Activated T-cell treated with anti-CD3 and anti-CD28 coated beads for 24 hours (primary cell): ENCODE data around the gene SLIT3.
"Not testable (repeated sequence)": the region's sequence is repeated elsewhere in the genome, so short reads cannot be mapped to it uniquely, and the experiment has no call there.

ENCODE experiments used
- DNase-seq: peaks from one replicate; pipeline ENCODE4 v3.0.0-alpha.2; 2020; ENCODE audit warnings: low read depth

SLIT3 gene

GRCh38 chr5:169219351-169219750 lies 81.6 kb downstream of the SLIT3 start:
- DNase-seq: no peak

GRCh38 chr5:169218861-169219260 lies 82.1 kb downstream of the SLIT3 start:
- no peak for DNase-seq

DNA sequence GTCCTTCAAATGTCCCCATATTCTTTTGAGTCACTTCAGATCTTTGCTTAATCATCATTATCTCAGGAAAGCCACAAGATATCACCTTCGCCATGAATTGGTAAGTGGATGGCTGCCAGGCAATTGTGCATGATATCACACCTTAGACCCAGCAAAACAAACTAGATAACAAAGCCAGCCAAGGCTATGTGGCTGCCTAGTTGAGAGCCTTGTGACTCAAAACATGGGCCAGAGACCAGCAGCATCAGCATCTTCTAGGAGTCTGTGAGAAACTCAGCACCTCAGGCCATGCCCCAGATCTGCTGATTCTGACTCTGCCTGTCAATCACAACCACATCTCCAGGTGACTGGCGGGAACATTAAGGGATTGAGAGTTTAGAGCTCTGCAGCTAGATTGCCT lies 82.8 kb downstream of the SLIT3 start:
- no peak for DNase-seq

DNA sequence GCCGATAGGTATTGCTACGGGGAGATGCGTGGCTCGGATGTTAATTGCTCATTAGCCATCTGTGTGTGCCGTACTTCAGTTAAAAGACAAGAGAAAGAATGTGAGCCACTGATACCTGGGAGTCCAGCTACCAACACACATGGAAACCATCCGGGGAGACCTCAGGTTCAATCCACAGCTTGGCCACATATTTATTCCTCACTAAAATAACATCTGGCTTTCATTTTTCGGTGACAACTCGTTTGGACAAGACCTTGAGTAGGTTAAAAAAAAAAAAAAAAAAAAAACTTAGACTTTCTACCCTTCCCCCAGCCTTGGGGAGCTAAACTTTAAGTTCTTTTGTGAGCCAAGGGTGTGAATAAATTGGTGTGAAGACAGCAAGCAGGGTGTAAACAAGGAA lies 84.1 kb downstream of the SLIT3 start:
- DNase-seq: no peak

DNA sequence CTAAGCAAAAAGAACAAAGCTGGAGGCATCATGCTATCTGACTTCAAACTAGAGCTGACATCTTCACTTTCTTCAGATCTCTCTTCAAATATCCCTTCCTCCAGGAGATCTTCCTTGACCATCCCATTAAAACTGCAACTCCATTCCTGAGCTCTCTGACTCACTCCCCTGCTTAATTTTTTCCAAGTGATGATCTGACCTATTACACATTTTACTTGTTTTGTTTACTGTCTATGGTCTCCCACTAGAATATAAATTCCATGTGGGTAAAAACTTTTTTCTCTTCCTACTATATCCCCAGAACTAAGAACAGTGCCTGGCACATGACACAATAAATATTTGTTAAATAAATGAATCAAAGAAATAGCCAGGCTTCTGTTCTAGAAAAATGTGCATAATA lies 87.5 kb downstream of the SLIT3 start:
- DNase-seq: no peak

- DNase-seq: not testable (repeated sequence)
Measured at GRCh38 chr5:169211761-169212160, 89.2 kb downstream of the SLIT3 start.

DNA sequence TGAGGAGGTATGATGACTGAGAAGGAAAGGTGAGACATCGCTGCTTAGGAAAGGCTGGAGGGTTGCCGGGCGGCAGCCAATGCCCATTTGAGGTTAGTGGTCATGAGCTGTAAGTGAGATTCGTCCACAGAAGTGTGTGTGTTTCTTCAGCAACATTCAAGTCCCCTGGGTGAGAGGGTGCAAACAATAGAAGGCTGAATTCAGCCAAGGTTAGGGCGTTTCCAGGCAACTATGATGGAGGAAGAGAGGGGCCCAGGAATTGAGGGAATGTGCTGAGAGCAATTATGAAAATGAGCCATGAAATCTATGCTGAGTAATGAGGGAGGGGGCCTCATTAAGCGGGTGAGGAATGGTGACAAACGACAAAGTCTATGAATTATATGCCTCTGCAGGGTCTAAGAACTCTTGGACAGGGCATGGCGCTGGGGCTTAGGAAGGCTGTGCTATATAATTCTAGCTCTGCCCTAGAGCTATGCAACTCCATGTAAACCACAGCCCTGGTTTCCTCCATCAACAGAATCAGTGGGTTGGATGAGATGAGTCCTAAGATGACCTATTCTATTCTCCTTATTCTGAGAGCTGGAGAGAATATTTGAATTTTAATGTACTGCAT lies 96.0 kb downstream of the SLIT3 start:
- DNase-seq: no peak

GRCh38 chr5:169202969-169203368 lies 98.0 kb downstream of the SLIT3 start:
- DNase-seq: no peak

DNA sequence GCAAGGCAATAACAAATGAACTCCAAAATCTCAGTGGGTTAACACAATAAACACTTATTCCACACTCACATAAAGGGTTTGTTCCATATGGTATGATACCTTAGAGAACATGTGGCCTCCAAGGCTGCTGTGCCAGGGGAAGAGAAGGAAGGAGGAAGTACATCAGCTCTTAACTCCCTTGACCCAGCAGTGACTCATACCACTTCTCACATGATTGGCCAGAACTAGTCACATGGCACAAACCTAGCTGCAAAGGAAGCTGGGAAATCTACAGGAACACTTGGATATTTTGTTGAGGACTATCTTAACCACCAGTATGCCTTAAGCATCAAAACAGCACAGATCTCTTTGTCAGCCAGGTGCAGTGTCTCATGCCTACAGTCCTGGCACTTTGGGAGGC lies 99.3 kb downstream of the SLIT3 start:
- DNase-seq: no peak

- DNase-seq: no peak
Measured at GRCh38 chr5:169200125-169200778, 100.7 kb downstream of the SLIT3 start.

GRCh38 chr5:169197343-169197742 lies 103.6 kb downstream of the SLIT3 start:
- DNase-seq: no peak

DNA sequence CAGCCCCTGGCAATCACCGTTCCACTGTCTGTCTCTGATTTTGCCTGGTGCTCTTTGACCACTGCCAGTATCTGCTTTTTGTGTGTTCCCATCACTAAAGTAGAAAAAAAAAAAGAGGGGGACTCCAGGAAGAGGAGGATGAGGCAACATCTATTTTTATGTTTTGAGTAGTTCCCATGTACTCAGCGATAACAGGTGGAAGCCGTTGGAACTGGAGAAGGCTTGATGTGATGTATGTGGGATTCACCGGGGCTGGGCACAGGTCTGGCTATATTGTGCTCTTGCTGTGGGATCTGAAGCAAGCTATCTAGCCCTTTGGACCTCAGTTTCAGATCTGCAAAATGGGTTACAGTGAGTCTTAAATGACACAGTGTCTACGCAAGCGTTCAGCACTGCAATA lies 104.9 kb downstream of the SLIT3 start:
- DNase-seq: no peak

- no peak for DNase-seq
Measured at GRCh38 chr5:169195601-169196000, 105.3 kb downstream of the SLIT3 start.

DNA sequence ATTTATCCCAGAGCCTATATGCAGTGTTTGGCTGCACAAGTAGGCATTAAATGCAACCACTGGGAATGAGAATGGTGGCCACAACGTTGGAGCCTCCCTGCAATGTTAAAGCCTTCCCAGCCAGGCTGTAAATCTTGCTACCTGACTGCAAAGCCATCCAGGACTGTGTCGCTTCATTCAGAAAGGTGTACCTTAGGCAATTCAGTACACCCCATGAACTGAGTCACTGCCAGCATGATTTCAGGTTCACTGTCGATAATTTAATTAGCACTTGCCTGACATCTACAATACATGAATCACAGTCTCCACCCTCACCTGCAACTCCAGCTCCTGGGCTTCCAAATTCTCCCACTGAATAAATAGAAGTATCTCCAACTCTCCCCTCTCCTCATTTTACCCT lies 108.4 kb downstream of the SLIT3 start:
- no peak for DNase-seq

DNA sequence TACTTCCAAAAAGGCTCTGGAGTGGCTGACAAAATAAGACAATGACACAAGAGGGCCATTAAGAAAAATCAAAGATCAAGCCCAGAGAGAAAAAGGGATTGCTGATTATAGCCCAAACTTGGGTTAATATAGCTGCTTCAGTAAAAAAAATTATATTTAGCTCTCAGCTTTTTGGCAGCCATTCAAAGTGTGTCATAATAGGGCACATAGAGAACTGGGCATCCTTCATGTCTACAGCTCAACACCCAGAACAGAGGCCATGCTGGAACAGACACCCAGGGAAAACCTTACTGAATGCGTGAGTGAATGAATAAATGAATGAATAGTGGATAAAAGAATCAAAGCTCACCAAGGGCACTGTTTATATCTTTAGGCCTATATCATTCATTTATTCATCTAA lies 110.1 kb downstream of the SLIT3 start:
- no peak for DNase-seq

- no peak for DNase-seq
Measured at GRCh38 chr5:169185626-169186025, 115.3 kb downstream of the SLIT3 start.

DNA sequence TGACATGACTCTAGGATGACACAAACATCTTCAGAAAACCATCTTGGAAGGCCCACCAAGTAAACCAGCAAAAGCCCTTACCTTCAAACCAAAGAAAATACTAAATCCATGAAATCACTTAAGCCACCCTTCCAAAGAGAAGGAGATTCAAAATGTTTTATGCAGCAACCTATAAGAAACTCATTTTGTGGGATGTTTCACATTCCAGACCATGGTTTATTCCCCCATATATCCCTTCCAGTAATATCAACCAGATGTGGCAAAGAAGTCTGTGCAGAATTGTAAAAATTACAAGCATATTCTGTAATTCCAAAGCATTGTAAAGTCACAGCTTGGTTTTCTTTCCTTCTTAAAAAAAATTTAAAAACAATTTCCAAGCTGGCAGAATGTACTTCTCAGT lies 117.4 kb downstream of the SLIT3 start:
- no peak for DNase-seq

DNA sequence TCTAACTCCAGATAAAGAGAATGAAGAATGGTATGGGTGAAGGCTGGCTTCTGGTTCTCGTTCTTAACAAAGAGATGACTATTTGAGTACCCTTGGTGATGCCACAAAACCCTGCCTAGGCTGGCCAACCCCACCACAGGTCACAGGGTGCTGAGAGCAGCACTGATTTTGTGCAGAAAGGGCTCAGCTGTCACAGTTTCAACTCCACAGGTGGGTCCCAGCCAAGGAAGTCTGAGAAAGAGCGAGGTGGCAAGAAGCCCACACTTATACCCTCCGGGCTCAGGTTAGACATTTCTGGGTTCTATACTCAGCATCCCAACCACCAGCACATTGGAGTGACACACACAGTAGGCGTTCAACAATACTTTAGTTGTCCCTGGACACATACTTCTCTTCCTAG lies 118.1 kb downstream of the SLIT3 start:
- no peak for DNase-seq

DNA sequence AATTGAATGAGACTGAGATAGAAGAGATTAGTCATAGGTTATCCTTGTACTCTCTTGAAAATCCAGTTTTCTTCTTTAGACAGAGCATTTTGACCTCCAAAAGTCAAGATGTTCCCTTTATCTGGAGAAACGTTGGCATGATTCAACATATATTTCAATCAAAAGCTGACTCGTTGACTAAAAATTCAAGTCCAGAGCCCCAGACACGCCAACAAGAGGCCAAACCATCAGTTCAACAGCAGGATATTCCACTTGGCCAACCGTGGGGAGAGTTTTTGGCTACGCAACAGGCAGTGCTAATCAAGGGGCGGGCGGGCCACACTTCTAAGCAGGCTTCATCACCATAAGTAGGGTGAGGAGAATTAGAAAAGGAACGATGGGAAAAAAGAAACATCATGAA lies 119.1 kb downstream of the SLIT3 start:
- DNase-seq: no peak

GRCh38 chr5:169178754-169179153 lies 122.2 kb downstream of the SLIT3 start:
- no peak for DNase-seq

GRCh38 chr5:169178274-169178673 lies 122.7 kb downstream of the SLIT3 start:
- DNase-seq: no peak

GRCh38 chr5:169176709-169177694 lies 123.9 kb downstream of the SLIT3 start:
- no peak for DNase-seq

DNA sequence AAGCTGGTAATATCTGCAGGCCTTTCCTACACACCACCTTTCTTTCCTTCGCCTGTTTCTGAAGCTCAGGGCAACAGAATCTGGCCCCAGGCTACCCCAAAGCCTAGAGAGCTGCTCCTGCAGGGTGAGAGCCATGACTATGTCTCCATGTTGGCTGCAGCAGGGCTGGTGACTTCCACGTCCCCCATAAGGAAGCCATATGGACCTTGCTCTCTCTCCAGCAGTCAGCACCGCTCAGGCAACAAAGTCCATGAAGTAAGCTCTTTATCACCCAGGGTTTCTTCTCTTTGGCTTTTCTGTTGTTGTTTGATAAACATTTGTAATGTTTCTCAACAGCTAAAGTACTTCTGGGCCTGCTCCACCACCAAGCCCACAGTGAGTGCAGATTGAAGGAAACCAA lies 125.2 kb downstream of the SLIT3 start:
- no peak for DNase-seq
